DMS53 treated with DMSO at 0.1 percent for 48 hours (cell line): ENCODE results near the gene CD200R1L.
"Not testable (repeated sequence)": the region's sequence is repeated elsewhere in the genome, so short reads cannot be mapped to it uniquely, and the experiment has no call there.

Source experiments
- DNase-seq: peaks from one replicate; lab custom pipeline; 2025; ENCODE audit not compliant: unreplicated experiment; lab: John Stamatoyannopoulos, UW

Gene CD200R1L

GRCh38 chr3:112846764-112847163, at the start of gene CD200R1L:
TSS of gene CD200R1L (minus strand) at chr3:112846864. CDS start at chr3:112829367, 17,497 bp downstream.
- DNase-seq, result no peak

DNA sequence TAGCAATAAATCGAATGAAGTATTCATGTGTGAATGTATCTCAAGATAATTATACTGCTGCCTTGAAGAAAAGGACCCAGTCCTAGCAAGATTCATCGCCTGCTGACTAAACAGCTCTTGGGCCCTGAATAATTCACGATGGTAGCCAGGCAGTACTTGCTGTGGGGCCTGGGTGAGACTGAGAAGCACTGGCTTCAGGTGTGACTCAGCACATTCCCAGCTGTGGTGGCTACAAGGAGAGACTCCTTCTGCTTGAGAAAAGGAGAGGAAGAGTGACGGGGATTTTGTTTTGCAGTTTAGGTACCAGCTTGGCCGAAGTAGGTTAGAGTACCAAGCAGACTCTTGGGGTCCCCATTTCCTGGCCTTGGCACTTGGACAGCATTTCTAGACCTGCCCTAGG, 47.6 kb upstream of the CD200R1L start:
- DNase-seq, result peak; percentile 7

DNA sequence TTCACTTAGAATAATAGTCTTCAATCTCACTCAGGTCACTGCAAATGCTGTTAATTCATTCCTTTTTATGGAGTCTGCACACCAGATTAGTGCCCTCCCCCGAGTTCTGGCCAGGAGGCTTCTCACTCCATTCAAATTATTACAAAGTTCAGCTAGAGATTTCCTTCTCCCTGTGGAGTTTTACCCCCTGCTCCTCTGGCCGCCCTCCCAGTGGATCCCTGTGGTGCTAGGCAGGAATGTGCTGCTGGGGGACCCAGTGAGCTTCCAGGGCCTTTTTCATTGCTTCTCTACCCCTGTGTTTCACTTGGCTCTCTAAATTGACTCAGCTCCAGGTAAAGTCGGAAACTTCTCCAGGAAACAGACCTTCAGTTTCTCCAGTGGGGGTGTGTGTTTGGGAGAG, 42.7 kb upstream of the CD200R1L start:
- DNase-seq, result no peak

- DNase-seq, result no peak
Observed at GRCh38 chr3:112888381-112889085, 41.9 kb upstream of the CD200R1L start.

DNA sequence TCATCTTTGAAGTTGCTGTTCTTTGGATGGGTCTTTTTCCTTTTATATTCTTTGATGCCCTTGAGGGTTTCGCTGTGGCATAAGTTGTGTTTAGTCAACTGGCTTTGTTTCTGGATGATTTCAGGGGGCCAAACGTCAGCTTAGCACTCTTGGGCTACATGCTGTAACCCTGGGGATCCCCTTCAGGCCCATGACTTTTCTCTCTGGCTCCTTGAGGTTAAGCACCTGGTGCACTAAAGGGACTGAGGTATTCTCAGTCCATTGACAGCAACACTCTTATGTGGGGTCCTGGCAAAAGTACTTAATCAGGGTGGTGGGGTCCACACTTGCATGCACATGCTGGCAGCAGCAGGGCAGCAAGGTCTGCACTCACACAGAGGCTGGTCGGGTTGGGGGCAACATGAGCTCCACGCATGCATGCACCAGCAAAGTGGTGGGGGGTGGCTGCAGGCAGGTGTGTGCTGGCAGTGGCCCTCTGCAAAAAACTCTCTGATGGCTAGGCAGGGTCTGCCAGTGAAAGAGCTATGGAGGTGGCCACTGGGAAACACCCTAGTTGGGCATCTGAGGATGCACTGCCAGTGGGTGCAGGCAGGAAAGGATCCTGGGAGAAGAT, 38.1 kb upstream of the CD200R1L start:
- DNase-seq, result no peak

DNA sequence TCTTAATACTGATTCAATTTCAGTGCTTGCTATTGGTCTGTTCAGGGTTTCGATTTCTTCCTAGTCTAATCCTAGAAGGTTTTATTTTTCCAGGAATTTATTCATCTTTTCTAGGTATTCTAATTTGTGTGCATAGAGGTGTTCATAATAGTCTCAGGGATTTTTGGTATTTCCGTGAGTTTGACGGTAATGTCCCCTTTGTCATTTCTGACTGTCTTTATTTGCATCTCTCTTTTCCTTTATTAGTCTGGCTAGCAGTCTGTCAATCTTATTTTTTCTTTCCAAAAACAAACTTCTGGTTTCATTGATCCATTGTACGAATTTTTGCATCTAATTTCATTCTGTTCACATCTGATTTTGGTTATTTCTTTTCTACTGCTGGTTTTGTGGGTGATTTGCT, 35.2 kb upstream of the CD200R1L start:
- DNase-seq, result no peak

- no peak for DNase-seq
Observed at GRCh38 chr3:112875561-112875960, 28.9 kb upstream of the CD200R1L start.

GRCh38 chr3:112874725-112875124, 28.1 kb upstream of the CD200R1L start:
- DNase-seq, result no peak

DNA sequence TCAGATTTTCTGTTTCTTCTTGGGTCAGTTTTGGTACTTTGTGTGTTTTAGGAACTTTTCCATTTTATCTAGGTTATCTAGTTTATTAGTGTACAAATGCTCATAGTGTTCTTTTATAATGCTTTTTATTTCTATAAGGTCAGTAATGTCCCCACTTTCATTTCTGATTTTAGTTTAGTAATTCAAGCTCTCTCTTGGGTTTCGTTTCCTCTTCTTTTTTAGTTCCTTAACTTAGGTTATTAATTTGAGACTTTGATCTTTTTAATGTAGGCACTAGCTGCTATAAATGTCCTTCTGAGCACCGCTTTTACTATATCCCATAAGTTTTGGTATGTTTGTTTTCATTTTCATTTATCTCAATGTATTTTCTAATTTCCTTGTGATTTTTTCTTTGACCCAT, 27.0 kb upstream of the CD200R1L start:
- DNase-seq, result no peak

- no peak for DNase-seq
Observed at GRCh38 chr3:112871735-112872134, 25.1 kb upstream of the CD200R1L start.

DNA sequence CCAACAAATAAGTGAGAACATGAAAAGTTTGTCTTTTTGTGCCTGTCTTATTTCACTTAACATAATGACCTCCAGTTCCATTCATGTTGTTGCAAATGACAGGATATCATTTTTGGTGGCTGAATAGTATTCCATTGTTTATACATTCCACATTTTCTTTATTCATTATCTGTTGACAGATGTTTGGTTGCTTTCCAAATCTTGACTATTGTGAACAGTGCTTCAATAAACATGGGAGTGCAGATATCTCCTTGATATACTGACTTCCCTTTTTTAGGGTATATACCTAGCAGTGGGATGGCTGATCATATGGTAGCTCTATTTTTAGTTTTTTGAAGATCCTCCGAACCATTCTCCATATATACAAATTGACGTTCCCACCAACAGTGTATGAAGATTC, 19.1 kb upstream of the CD200R1L start:
- no peak for DNase-seq

DNA sequence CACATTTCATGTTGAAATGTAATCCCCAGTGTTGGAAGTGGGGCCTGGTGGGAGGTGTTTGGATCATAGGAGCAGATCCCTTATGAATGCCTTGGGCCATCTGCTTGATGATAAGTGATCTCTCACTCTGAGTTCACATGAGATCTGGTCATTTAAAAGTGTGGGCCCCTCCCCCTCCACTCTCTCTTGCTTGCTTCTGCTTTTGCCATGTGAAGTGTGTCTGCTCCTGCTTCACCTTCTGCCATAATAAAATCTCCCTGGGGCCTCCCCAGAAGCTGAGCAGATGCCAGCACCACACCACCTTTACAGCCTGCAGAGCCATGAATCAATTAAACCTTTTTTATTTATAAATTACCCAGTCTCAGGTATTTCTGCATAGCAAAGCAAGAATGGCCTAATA, 14.2 kb upstream of the CD200R1L start:
- no peak for DNase-seq

- DNase-seq, result no peak
Observed at GRCh38 chr3:112858410-112859069, 11.9 kb upstream of the CD200R1L start.

GRCh38 chr3:112857526-112857925, 10.9 kb upstream of the CD200R1L start:
- no peak for DNase-seq

DNA sequence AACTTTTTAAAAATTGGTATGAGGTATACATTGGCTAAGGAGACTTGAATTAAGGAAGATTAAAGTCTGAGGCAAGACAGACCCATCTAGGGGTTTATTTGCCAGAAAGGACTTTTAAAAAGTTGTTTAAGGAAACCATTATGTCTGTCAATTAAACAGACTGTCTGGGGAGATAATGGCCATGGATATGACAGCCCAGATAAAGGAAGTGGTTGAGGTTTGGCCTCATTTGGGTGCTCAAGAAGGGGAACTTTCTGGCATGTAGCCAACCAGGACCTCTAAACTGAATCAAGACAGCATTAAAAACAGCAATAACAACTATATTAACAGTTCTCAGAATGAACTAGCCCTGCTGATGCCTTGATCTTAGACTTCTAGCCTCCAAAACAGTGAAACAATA, 9.9 kb upstream of the CD200R1L start:
- no peak for DNase-seq

DNA sequence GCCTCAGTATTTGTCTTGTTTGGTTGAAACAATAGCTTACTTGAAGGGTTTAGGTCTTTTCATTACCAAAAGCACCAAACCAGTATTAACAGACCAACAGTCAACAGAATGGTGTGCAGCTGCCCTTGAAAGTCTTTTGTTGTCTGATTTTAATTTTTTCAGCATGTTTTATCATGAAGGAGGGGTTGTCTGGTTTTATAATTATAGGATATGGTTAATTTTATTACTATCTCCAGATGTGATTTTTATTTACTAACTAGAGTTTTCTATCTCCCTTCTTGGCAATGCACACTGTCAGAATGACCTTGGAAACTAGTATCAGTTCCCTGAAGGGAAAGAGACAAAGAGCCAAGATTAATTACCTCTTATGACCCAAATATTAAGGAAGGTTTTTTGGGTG, 9.2 kb upstream of the CD200R1L start:
- no peak for DNase-seq

DNA sequence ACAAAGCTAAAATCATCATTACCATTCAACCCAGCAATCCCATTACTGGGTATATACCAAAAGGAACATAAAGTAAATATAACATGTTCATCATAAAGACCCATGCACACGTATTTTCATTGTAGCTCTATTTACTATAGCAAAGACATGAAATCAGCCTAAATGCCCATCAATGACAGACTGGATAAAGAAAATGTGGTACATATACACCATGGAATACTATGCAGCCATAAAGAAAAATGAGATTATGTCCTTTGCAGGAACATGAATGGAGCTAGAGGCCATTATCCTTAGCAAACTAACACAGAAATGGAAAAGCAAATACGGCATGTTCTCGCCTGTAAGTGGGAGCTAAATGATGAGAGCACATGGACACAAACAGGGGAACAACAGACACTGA, 8.4 kb upstream of the CD200R1L start:
- DNase-seq, result not testable (repeated sequence)

GRCh38 chr3:112848196-112848595, 1.5 kb upstream of the CD200R1L start:
- DNase-seq, result no peak

DNA sequence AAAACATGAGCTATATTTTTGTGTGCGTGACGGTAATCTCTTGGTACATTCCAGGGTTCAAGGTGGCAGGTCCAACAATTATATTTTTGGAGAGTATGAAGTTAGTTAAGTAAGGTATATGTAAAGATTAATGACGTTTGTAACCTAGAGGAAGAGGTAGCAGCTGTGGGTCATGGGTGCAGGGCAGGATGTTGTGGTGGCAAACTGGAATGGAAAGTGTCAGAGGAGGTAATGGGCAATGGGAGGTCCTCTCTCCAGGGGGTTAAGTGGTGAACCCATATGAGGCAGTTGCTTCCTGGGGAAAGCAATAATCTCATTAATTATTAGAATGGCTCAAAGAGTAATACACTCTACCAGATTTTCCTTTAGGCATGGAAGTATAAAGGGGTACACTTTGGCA, 1.0 kb upstream of the CD200R1L start:
- no peak for DNase-seq

DNA sequence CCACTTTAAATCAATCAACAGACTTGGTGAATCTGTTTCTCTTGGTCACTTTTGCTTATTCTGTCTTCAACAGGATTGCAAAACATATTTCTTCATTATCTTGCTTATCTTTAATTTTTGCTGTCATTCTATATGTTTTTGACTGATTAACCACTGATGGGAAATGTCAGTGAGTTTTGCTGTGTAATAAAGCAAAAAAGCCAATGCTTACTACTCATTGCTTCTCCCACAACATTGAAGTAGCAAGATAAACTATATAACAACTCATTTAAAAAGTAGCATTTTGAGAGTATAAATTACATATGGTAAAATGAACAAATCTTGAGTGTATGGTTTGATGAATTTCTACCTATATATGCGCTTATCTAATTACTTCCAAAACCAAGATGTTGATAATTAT, 892 bp downstream of the CD200R1L start:
- DNase-seq, result no peak

DNA sequence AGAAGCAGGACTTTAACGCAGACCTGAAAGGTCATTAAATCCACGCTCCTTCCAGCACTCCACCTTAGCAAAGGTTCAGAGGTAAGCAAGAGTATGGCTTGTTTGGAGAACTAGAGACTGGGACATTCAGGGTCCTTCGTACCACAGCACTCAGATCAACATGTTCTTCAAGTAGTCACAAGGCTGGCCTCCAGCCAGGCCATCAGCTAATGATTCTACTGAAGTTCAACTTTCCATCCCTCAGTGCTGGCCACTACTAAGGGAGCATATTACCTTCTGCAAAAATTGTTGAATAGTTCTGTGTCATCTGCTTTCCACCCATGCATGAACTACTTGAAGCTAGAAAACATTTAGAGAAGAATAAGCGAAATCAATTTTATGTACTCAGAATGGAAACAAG, 17.6 kb downstream of the CD200R1L start:
- DNase-seq, result no peak
